MM.1S (cell line): ENCODE measurements around the gene DNAJC18.

Experiments
- DNase-seq: peaks from one replicate; pipeline ENCODE4 v3.0.0-alpha.2; 2015
- H2AFZ ChIP-seq: fragments of 300-600 bp; sonication (generic); 2 replicates; pipeline ENCODE4 v1.6.0; 2016; ENCODE audit warnings: antibody characterized with exemption, low read length
- H3F3A ChIP-seq: fragments of 300-600 bp; sonication (generic); 2 replicates; pipeline ENCODE4 v1.6.1; 2016; ENCODE audit warnings: mild to moderate bottlenecking, antibody characterized with exemption, low read length, moderate library complexity, mixed read lengths; ENCODE audit not compliant: insufficient read depth
- H3K27ac ChIP-seq: fragments of 300-600 bp; sonication (generic); 2 replicates; pipeline ENCODE4 v1.5.1; 2016; ENCODE audit warnings: mild to moderate bottlenecking, low read length
- H3K27me3 ChIP-seq: fragments of 300-600 bp; sonication (generic); replicated peaks from 2 replicates; pipeline ENCODE4 v1.6.0; 2016; ENCODE audit warnings: low read length; ENCODE audit not compliant: insufficient read depth
- H3K36me3 ChIP-seq: fragments of 300-600 bp; sonication (generic); replicated peaks from 2 replicates; pipeline ENCODE4 v1.6.1; 2016; ENCODE audit warnings: mild to moderate bottlenecking, low read length, mixed read lengths; ENCODE audit not compliant: insufficient read depth
- H3K4me1 ChIP-seq: fragments of 300-600 bp; sonication (generic); 2 replicates; pipeline ENCODE4 v1.6.1; 2016; ENCODE audit warnings: low read length, mixed read lengths
- H3K4me2 ChIP-seq: fragments of 300-600 bp; sonication (generic); 2 replicates; pipeline ENCODE4 v1.6.0; 2016; ENCODE audit warnings: low read depth, low read length
- H3K4me3 ChIP-seq: fragments of 300-600 bp; sonication (generic); 2 replicates; pipeline ENCODE4 v1.5.1; 2016; ENCODE audit warnings: low read length, mixed read lengths
- H3K79me2 ChIP-seq: fragments of 300-600 bp; sonication (generic); 2 replicates; pipeline ENCODE4 v1.6.1; 2016; ENCODE audit warnings: mixed run types, low read length, mixed read lengths
- H3K9ac ChIP-seq: fragments of 300-600 bp; sonication (generic); 2 replicates; pipeline ENCODE4 v1.6.1; 2016; ENCODE audit warnings: low read length, mixed read lengths
- H3K9me2 ChIP-seq: fragments of 300-600 bp; sonication (generic); replicated peaks from 2 replicates; pipeline ENCODE4 v1.6.1; 2016; ENCODE audit warnings: mild to moderate bottlenecking, low read length, mixed read lengths; ENCODE audit not compliant: insufficient read depth
- H3K9me3 ChIP-seq: fragments of 300-600 bp; sonication (generic); replicated peaks from 2 replicates; pipeline ENCODE4 v1.6.1; 2016; ENCODE audit warnings: mild to moderate bottlenecking, low read length, mixed read lengths; ENCODE audit not compliant: insufficient read depth
- H4K20me1 ChIP-seq: fragments of 300-600 bp; sonication (generic); 2 replicates; pipeline ENCODE4 v1.6.1; 2016; ENCODE audit warnings: mild to moderate bottlenecking, low read length, moderate library complexity, mixed read lengths; ENCODE audit not compliant: insufficient read depth
- EZH2 ChIP-seq: fragments of 300-600 bp; sonication (generic); optimal IDR thresholded peaks from 2 replicates; pipeline ENCODE3; 2017; ENCODE audit warnings: low read depth, mild to moderate bottlenecking, antibody characterized with exemption, low read length, mixed read lengths
- EZH2phosphoT487 ChIP-seq: fragments of 300-600 bp; sonication (generic); IDR thresholded peaks from 2 replicates; pipeline ENCODE4 v1.6.1; 2018; ENCODE audit warnings: antibody characterized with exemption, low read length
- TF ChIP-seq, protein P1 (sequence below): fragments of 300-600 bp; sonication (generic); IDR thresholded peaks from 2 replicates; pipeline ENCODE4 v1.5.1; 2016; ENCODE audit warnings: antibody characterized with exemption, low read length, mixed read lengths

Gene DNAJC18

DNA sequence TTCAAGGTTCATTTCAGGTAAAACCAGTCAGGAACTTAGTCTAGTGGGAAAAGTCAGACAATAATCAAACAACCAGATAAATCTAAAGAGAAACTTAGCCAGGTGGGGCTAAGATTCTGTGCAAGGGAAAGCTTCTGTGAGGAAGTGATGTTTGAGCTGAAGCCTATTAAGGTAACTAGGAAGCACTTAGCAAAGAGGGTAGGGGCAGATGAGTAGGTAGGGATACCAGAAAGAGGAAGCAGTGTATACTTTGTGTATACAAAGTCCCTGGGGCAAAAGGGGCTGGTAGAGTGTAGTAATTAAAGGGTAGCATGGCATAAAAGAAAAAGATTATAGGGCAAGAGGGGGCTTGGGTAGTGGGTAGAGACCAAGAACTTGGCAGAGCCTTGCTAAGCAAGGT is 31.8 kb downstream of the DNAJC18 start:
- H3K4me2 ChIP-seq: peak overlapping the region; percentile 4; the same call in 1 of the 2 replicates
- H3K27me3 ChIP-seq: no peaks in the 10 kb centered on the region
- no peaks in the 10 kb centered on the region for H3K36me3 ChIP-seq
- no peak overlapping the region for H3K4me3 ChIP-seq
- no peak overlapping the region for H3K9ac ChIP-seq
- H2AFZ ChIP-seq: 0 out of 2 replicates have a peak overlapping the region, but pooled peaks have one; percentile 25
- TF ChIP-seq EZH2phosphoT487: no peak
- TF ChIP-seq, protein P1, sequence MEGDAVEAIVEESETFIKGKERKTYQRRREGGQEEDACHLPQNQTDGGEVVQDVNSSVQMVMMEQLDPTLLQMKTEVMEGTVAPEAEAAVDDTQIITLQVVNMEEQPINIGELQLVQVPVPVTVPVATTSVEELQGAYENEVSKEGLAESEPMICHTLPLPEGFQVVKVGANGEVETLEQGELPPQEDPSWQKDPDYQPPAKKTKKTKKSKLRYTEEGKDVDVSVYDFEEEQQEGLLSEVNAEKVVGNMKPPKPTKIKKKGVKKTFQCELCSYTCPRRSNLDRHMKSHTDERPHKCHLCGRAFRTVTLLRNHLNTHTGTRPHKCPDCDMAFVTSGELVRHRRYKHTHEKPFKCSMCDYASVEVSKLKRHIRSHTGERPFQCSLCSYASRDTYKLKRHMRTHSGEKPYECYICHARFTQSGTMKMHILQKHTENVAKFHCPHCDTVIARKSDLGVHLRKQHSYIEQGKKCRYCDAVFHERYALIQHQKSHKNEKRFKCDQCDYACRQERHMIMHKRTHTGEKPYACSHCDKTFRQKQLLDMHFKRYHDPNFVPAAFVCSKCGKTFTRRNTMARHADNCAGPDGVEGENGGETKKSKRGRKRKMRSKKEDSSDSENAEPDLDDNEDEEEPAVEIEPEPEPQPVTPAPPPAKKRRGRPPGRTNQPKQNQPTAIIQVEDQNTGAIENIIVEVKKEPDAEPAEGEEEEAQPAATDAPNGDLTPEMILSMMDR: no peak
- no peak for TF ChIP-seq EZH2
- no peaks in the 10 kb centered on the region for H3K9me2 ChIP-seq
- no peaks in the 10 kb centered on the region for H4K20me1 ChIP-seq
- H3F3A ChIP-seq: peaks cover 14% of the 10 kb centered on the region
- no peak for DNase-seq
- H3K9me3 ChIP-seq: no peaks in the 10 kb centered on the region
- peaks cover 29% of the 10 kb centered on the region for H3K4me1 ChIP-seq
- peak overlapping the region; percentile 24; the same call in 1 of the 2 replicates for H3K27ac ChIP-seq
- H3K79me2 ChIP-seq: peaks cover 7% of the 10 kb centered on the region; the same call in 1 of the 2 replicates

DNA sequence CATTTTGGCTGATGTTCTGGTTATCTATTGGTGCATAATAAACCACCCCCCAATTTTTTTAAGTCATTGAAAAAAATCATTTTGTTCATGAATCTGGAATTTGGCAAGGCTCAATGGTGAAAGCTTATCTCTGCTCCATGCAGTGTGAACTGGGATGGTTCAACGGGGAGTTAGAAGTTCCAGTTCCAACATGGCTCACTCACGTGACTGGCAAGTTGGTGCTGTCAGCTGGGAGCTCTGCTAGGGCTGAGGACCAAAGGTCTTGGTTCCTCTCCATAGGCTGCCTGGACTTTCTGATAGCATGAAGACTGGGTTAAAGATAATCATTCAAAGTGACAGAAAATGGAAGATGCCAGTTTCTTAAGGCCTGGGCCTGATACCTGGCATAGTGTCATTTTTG is 32.4 kb downstream of the DNAJC18 start:
- H3K27ac ChIP-seq: peak overlapping the region; percentile 24; the same call in 1 of the 2 replicates
- no peak overlapping the region for H3K4me2 ChIP-seq
- DNase-seq: no peak
- H3K27me3 ChIP-seq: no peaks in the 10 kb centered on the region
- no peaks in the 10 kb centered on the region for H3K36me3 ChIP-seq
- no peak overlapping the region for H3K9ac ChIP-seq
- peaks cover 28% of the 10 kb centered on the region for H3K4me1 ChIP-seq
- no peaks in the 10 kb centered on the region for H3K9me2 ChIP-seq
- H3K4me3 ChIP-seq: no peak overlapping the region
- no peaks in the 10 kb centered on the region for H3K9me3 ChIP-seq
- H3F3A ChIP-seq: peaks cover 14% of the 10 kb centered on the region
- no peak overlapping the region for H2AFZ ChIP-seq
- TF ChIP-seq, protein P1: no peak
- TF ChIP-seq EZH2phosphoT487: no peak
- no peak for TF ChIP-seq EZH2
- no peaks in the 10 kb centered on the region for H4K20me1 ChIP-seq
- H3K79me2 ChIP-seq: peaks cover 8% of the 10 kb centered on the region; the same call in 1 of the 2 replicates

DNA sequence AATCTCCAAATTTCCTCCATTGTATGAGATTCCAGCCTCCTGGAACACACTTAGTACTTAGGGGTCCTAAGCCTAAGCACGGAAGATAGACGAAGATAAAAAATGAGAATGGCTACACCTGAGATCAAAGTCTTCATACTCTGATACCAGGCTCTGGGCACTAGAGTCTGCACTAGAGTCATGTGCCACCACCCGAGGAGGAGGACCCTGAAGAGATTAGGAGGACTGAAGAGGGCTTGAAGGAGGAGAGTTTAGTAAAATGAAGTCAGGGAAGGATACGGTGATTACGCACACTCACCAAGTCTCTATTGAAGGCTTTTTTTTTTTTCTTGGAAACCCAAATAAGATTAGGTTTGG is 34.9 kb downstream of the DNAJC18 start:
- H3F3A ChIP-seq: peaks cover 15% of the 10 kb centered on the region
- H4K20me1 ChIP-seq: no peaks in the 10 kb centered on the region
- peaks cover 28% of the 10 kb centered on the region for H3K4me1 ChIP-seq
- peak overlapping the region; percentile 96 for H3K27ac ChIP-seq
- peak overlapping the region; percentile 73 for H3K4me3 ChIP-seq
- no peaks in the 10 kb centered on the region for H3K9me2 ChIP-seq
- H3K36me3 ChIP-seq: no peaks in the 10 kb centered on the region
- H3K27me3 ChIP-seq: no peaks in the 10 kb centered on the region
- no peak for TF ChIP-seq EZH2
- TF ChIP-seq, protein P1: no peak
- DNase-seq: no peak
- H3K9me3 ChIP-seq: no peaks in the 10 kb centered on the region
- peaks cover 8% of the 10 kb centered on the region; the same call in 1 of the 2 replicates for H3K79me2 ChIP-seq
- peak overlapping the region; percentile 98 for H3K4me2 ChIP-seq
- H2AFZ ChIP-seq: peak overlapping the region; percentile 54
- peak overlapping the region; percentile 84 for H3K9ac ChIP-seq
